Lung (tissue), 16 donors: ENCODE results near the gene FZR1. TPM values are rescaled to one million over a fixed set of nuclear protein-coding genes. Genes with fewer than 3 reads are reported as not detected.
A peak's percentile ranks its signal among the peaks of the same experiment; 100 is the strongest.

Experiments used
- ATAC-seq: fragments of 200-7000 bp; cut with Tn5 transposase; one replicate; pipeline ENCODE4 v1.9.1; 2020; ENCODE audit warnings: moderate number of reproducible peaks; ENCODE audit not compliant: insufficient read depth, low FRiP score
- DNase-seq, 3 donors: peaks; one replicate each; pipeline ENCODE4 v3.0.0-alpha.2; 2013 to 2017
- H3K27ac ChIP-seq, 2 donors: one replicate each; pipeline ENCODE4 v1.5.1; 2013; ENCODE audit warnings: mild to moderate bottlenecking in 2 of 2, moderate library complexity in 2 of 2, control low read depth in 1 of 2, inconsistent platforms in 1 of 2, low read depth in 1 of 2, low read length in 1 of 2
- H3K27me3 ChIP-seq, 3 donors: one replicate each; pipeline ENCODE4 v1.5.1; 2013; ENCODE audit warnings: low read length in 2 of 3; ENCODE audit not compliant: control insufficient read depth in 3 of 3, insufficient read depth in 3 of 3
- H3K36me3 ChIP-seq, 4 donors: one replicate each; pipeline ENCODE4 v1.5.1; 2013; ENCODE audit warnings: low read length in 4 of 4, mild to moderate bottlenecking in 1 of 4, moderate library complexity in 1 of 4; ENCODE audit not compliant: control insufficient read depth in 4 of 4, insufficient read depth in 4 of 4
- H3K4me1 ChIP-seq, 5 donors: one replicate each; pipeline ENCODE4 v1.5.1; 2013; ENCODE audit warnings: low read length in 5 of 5, mild to moderate bottlenecking in 2 of 5, moderate library complexity in 1 of 5; ENCODE audit not compliant: control insufficient read depth in 5 of 5, insufficient read depth in 5 of 5
- H3K4me3 ChIP-seq: one replicate; pipeline ENCODE4 v1.5.1; 2013; ENCODE audit warnings: mild to moderate bottlenecking, control low read depth, moderate library complexity
- H3K9ac ChIP-seq, 2 donors: one replicate each; pipeline ENCODE4 v1.5.1; 2013; ENCODE audit warnings: low read length in 2 of 2, control low read depth in 1 of 2; ENCODE audit not compliant: insufficient read depth in 1 of 2
- H3K9me3 ChIP-seq, 4 donors: one replicate each; pipeline ENCODE4 v1.5.1; 2013; ENCODE audit warnings: low read length in 3 of 4, mild to moderate bottlenecking in 1 of 4, moderate library complexity in 1 of 4; ENCODE audit not compliant: control insufficient read depth in 4 of 4, insufficient read depth in 3 of 4
- WGBS, 2 donors: extraction: QIAGEN DNeasy Blood & Tissue Kit; methylation state at CpG; one replicate each; pipeline ENCODE4 v1.1.7; 2013; 5-methylcytosine and 5-hydroxymethylcytosine counted together
- long read RNA-seq, 5 donors: transcript quantifications; one replicate each; lab custom pipeline, GENCODE V29; 2026
- polyA plus RNA-seq, 2 donors: library from polyadenylated mRNA; stranded (reverse); fragments of 200-250 nt; gene quantifications; one replicate each; pipeline ENCODE4 v1.2.1, GENCODE V29; 2013
- total RNA-seq, 2 donors: library from RNA; depleted of rRNA in 1 of 2; stranded (reverse); fragments of >200 nt in 1 of 2; gene quantifications; one replicate each; pipeline ENCODE4 v1.2.1, GENCODE V29; 2014 to 2021
- TF ChIP-seq, protein P1 (sequence below): IDR thresholded peaks from 2 replicates; pipeline ENCODE4 v1.5.1; 2012; ENCODE audit warnings: mild to moderate bottlenecking; ENCODE audit errors: control extremely low read depth, extremely low read depth
- donor health status: control.
- donor health status: control.
- donor health status: Bipolar disorder and iron deficiency.
- donor health status: healthy.
- donor health status: DM: yes; HTN: yes; CAD: no.

Gene FZR1
- 10 to 100 TPM; 35.7 to 45.8 TPM for total RNA-seq
- 10 to 100 TPM; 20.0 to 21.0 TPM for polyA plus RNA-seq
- long read RNA-seq, donor 1, full-length matches to known transcripts: 6 of 11 reads
- long read RNA-seq, donor 1, partial matches to known transcripts: 5 of 11 reads
- long read RNA-seq, donor 1, other reads (novel, unspliced or antisense): 0 of 11 reads
- long read RNA-seq, donor 2: 0 reads
- long read RNA-seq, donor 3, full-length matches to known transcripts: 3 of 3 reads
- long read RNA-seq, donor 3, partial matches to known transcripts: 0 of 3 reads
- long read RNA-seq, donor 3, other reads (novel, unspliced or antisense): 0 of 3 reads
- long read RNA-seq, donor 4, full-length matches to known transcripts: 3 of 3 reads
- long read RNA-seq, donor 4, partial matches to known transcripts: 0 of 3 reads
- long read RNA-seq, donor 4, other reads (novel, unspliced or antisense): 0 of 3 reads
- long read RNA-seq, donor 5, full-length matches to known transcripts: 11 of 25 reads
- long read RNA-seq, donor 5, partial matches to known transcripts: 14 of 25 reads
- long read RNA-seq, donor 5, other reads (novel, unspliced or antisense): 0 of 25 reads

DNA sequence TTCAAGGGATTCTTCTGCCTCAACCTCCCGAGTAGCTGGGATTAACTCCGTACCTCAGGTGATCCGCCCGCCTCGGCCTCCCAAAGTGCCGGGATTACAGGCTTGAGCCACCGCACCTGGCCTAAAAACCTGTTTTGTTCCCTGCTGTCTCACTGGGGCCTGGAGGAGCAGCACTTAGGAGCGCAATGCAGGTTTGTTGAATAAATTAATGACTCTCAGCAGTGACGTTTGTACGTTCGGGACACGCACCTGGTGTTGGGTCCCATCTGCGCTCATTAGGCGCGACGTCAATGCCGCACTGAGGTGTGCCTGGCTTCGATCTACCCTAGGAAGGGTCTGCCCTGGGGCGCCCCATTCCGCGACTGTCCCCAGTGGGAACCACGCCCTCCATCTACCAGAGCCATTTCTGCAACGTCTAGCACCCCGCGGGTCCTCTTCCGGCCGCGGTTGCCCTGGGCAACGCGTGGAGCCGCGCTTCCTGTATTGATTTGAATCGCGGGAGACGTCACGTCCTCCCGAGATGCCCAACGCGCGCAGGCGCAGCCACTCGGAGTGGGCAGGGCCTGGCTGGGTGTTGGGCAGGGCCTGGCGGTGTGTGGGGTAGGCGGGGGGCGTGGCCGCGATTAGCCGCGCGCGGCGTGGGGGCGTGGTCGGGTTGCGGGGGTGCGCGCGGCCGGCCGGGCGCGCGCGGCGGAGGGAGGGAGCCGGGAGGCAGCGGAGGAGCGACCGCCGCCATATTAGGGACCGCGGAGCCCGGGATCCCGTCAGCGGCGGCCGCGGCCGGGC, at the start of gene FZR1:
TSS of gene FZR1 (plus strand) at position 714 of the 786 bp plus-strand sequence. CDS start 16,679 bp downstream, outside the sequence.
- Histone ChIP-seq H3K4me1 (peaks cover 0 to 21% (median 7%) of the 10 kb centered on the region in 5 donors), H3K27me3 (no peaks in the 10 kb centered on the region)

DNA sequence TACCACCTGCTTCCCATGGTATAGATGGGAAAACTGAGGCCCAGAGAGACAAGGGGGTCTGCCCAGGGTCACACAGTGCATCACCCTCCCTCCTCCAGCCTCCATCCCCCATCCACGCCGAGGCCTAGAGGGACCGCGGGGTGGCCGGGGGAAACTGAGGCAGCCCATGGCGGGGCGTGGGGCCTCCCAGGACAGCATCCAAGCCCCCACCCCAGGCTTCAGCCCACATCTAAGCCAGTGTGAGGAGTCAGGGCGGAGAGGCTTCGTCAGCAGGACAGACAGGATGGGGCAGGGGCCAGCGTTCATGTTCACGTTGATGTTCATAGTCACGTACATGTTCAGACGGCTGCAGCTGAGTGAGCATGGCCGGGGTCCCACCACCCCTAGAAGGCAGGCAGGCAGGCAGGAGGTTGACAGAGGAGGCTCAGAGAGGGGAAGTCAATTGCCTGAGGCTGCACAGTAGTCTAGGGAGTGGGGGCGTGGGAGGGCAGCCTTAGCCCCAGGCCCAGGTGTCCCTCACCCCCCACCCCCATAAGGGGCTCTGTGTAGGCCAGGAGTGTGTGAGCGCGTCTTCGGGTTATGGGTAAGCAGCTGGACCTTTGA, 49.1 kb upstream of the FZR1 start:
- Histone ChIP-seq H3K27me3 (no peaks in the 10 kb centered on the region), H3K36me3 (peaks cover 16 to 59% (median 20%) of the 10 kb centered on the region in 4 donors), H3K27ac (peak overlapping the region; percentile 68 to 89), H3K9ac (no peak overlapping the region), H3K9me3 (peaks cover 0 to 2% (median 0%) of the 10 kb centered on the region in 4 donors), H3K4me1 (peaks cover 0 to 37% (median 9%) of the 10 kb centered on the region in 5 donors), H3K4me3 (no peak overlapping the region)
- ATAC-seq: no peak
- TF ChIP-seq, protein P1, sequence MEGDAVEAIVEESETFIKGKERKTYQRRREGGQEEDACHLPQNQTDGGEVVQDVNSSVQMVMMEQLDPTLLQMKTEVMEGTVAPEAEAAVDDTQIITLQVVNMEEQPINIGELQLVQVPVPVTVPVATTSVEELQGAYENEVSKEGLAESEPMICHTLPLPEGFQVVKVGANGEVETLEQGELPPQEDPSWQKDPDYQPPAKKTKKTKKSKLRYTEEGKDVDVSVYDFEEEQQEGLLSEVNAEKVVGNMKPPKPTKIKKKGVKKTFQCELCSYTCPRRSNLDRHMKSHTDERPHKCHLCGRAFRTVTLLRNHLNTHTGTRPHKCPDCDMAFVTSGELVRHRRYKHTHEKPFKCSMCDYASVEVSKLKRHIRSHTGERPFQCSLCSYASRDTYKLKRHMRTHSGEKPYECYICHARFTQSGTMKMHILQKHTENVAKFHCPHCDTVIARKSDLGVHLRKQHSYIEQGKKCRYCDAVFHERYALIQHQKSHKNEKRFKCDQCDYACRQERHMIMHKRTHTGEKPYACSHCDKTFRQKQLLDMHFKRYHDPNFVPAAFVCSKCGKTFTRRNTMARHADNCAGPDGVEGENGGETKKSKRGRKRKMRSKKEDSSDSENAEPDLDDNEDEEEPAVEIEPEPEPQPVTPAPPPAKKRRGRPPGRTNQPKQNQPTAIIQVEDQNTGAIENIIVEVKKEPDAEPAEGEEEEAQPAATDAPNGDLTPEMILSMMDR: no peak
- DNase-seq: no peak
- WGBS, 2 donors: 83 to 84% methylated on average over 18 of the region's 18 CpGs

More for the DNA sequence above, at the start of gene FZR1:
- 1% methylated on average over 57 to 79 of the region's 79 CpGs for WGBS, 2 donors
- H3K36me3 ChIP-seq: peaks cover 0 to 15% (median 7%) of the 10 kb centered on the region in 4 donors
- ATAC-seq (peak; percentile 96), DNase-seq (peak; percentile 99 to 100 (median 99))
- TF ChIP-seq, protein P1: no peak
- H3K9me3 ChIP-seq: no peaks in the 10 kb centered on the region
- peak within 1 kb of the TSS; percentile 83 for H3K4me3 ChIP-seq
- H3K9ac ChIP-seq: peak within 1 kb of the TSS; percentile 63 to 97
- H3K27ac ChIP-seq: peak within 1 kb of the TSS; percentile 73 to 93

DNA sequence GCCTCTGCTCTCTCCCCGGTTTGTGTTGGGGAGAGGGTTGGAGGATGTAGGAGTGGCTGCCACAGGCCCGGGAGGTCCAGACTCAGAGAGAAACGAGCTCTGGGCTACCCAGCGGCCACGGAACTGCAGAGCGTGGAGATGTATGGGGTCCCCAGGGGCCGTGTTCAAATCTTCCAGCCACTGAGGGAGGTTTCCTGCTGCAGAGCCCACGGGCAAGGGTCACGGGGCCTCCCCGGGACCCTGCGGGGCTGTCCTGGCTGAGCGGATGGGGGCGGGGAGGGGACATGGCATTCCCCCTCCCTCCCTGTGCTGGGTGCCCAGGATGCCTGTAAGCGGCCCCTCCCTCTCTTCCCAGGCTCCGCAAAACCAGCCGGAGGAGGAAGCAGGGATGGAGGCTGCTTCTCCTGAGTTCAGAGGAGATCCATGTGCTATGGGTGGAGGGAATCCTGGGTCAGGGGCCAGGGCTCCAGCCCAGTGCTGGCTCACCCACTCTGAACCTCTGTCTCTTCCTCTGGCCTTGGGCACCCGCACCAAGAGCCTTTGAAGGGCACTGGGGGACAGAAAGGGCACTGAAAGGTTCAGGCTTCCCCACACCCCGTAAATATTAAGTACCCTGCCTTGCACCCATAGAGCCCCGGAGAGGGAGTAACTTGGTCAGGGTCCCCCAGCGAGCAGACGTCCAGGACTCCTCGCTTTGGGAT, 48.4 kb upstream of the FZR1 start:
- Histone ChIP-seq H3K27ac (peak overlapping the region; percentile 68 to 89), H3K9ac (no peak overlapping the region), H3K4me3 (no peak overlapping the region), H3K36me3 (peaks cover 14 to 56% (median 18%) of the 10 kb centered on the region in 4 donors), H3K9me3 (peaks cover 0 to 2% (median 0%) of the 10 kb centered on the region in 4 donors), H3K4me1 (peaks cover 0 to 38% (median 9%) of the 10 kb centered on the region in 5 donors), H3K27me3 (no peaks in the 10 kb centered on the region)
- ATAC-seq (no peak), DNase-seq (peak in 2 of 3 donors; percentile 43 to 47)
- WGBS, 2 donors: 58 to 66% methylated on average over 20 to 22 of the region's 22 CpGs
- TF ChIP-seq, protein P1: no peak
